Measurements from ENCODE around the gene TRIM34. TPM values are rescaled to one million over a fixed set of nuclear protein-coding genes. Genes with fewer than 3 reads are reported as not detected.
"Not testable (repeated sequence)": the region's sequence is repeated elsewhere in the genome, so short reads cannot be mapped to it uniquely, and the experiment has no call there.

TRIM34 gene
- total RNA-seq, 4 donors from 2014 or later: 2.9 to 7.4 (median 6.2) TPM

GRCh38 chr11:5666402-5666793 lies 41.6 kb downstream of the TRIM34 start:
- intact Hi-C loops (cut with DNase I): no loop called here
- Histone ChIP-seq H3K27ac (no peak overlapping the region), H3K36me3 (peaks cover 5 to 95% (median 10%) of the 10 kb centered on the region in 3 donors), H3K27me3 (no peaks in the 10 kb centered on the region), H3K4me1 (no peaks in the 10 kb centered on the region), H3K9me3 (no peaks in the 10 kb centered on the region), H3K4me3 (no peak overlapping the region)
- WGBS, 2 donors: 79 to 91% methylated on average over 6 of the region's 6 CpGs
- TF ChIP-seq CTCF (IDR thresholded peaks at IDR 0.05) (no peak), POLR2A (IDR thresholded peaks at IDR 0.05) (no peak)
- DNase-seq: no peak

- no peak for DNase-seq
- Histone ChIP-seq H3K4me1 (no peaks in the 10 kb centered on the region), H3K9me3 (no peaks in the 10 kb centered on the region), H3K27ac (no peak overlapping the region), H3K27me3 (no peaks in the 10 kb centered on the region), H3K36me3 (peaks cover 0 to 65% (median 10%) of the 10 kb centered on the region in 3 donors), H3K4me3 (no peak overlapping the region)
- intact Hi-C loops (cut with DNase I): no loop called here
- TF ChIP-seq POLR2A (IDR thresholded peaks at IDR 0.05): no peak
- no peak for TF ChIP-seq CTCF (IDR thresholded peaks at IDR 0.05)
Measured at GRCh38 chr11:5671831-5672230, 47.0 kb downstream of the TRIM34 start.

GRCh38 chr11:5674391-5674790 lies 49.6 kb downstream of the TRIM34 start:
- Histone ChIP-seq H3K4me1 (no peaks in the 10 kb centered on the region), H3K36me3 (peaks cover 0 to 60% (median 4%) of the 10 kb centered on the region in 3 donors), H3K9me3 (no peaks in the 10 kb centered on the region), H3K27ac (no peak overlapping the region), H3K27me3 (no peaks in the 10 kb centered on the region), H3K4me3 (no peak overlapping the region)
- DNase-seq: no peak
- TF ChIP-seq CTCF (IDR thresholded peaks at IDR 0.05): no peak
- no peak for TF ChIP-seq POLR2A (IDR thresholded peaks at IDR 0.05)
- WGBS, 2 donors: 93 to 95% methylated on average over 4 of the region's 4 CpGs
- intact Hi-C loops (cut with DNase I): no loop called here

GRCh38 chr11:5679811-5680210 lies 55.0 kb downstream of the TRIM34 start:
- no peak overlapping the region for H3K4me3 ChIP-seq
- no peaks in the 10 kb centered on the region for H3K9me3 ChIP-seq
- no peak for DNase-seq
- H3K4me1 ChIP-seq: peaks cover 9 to 25% (median 10%) of the 10 kb centered on the region in 3 donors
- TF ChIP-seq CTCF (IDR thresholded peaks at IDR 0.05) (no peak), POLR2A (IDR thresholded peaks at IDR 0.05) (no peak)
- intact Hi-C loops (cut with DNase I): loop anchor here (5.0 kb wide), 1 partner anchor 78 kb away; no protein-coding TSS in a partner anchor
- H3K27ac ChIP-seq: no peak overlapping the region
- H3K27me3 ChIP-seq: no peaks in the 10 kb centered on the region
- H3K36me3 ChIP-seq: peaks cover 0 to 37% (median 0%) of the 10 kb centered on the region in 3 donors
- WGBS, 2 donors: 85 to 95% methylated on average over 6 to 7 of the region's 7 CpGs

- H3K27me3 ChIP-seq, DNase-seq, H3K27ac ChIP-seq, H3K4me3 ChIP-seq, H3K9me3 ChIP-seq: not testable (repeated sequence)
- WGBS, 2 donors: 76 to 91% methylated on average over 3 to 13 of the region's 33 CpGs
- Histone ChIP-seq H3K36me3 (peaks cover 0 to 24% (median 0%) of the 10 kb centered on the region in 3 donors), H3K4me1 (peaks cover 9 to 31% (median 14%) of the 10 kb centered on the region in 3 donors)
- intact Hi-C loops (cut with DNase I): loop anchor here (5.0 kb wide), 1 partner anchor 81 kb away; no protein-coding TSS in a partner anchor
Measured at GRCh38 chr11:5682890-5683441, 58.2 kb downstream of the TRIM34 start.

- not testable (repeated sequence) for H3K27me3 ChIP-seq, H3K9me3 ChIP-seq, DNase-seq
- intact Hi-C loops (cut with DNase I): loop anchor here (5.0 kb wide), 1 partner anchor 81 kb away; no protein-coding TSS in a partner anchor
- H3K27ac ChIP-seq: peak overlapping the region; percentile 86 to 96 (median 94)
- peaks cover 11 to 34% (median 14%) of the 10 kb centered on the region in 3 donors for H3K4me1 ChIP-seq
- H3K4me3 ChIP-seq: peak overlapping the region; percentile 36 to 66 (median 50)
- WGBS, 2 donors: 73 to 84% methylated on average over 2 to 5 of the region's 7 CpGs
- H3K36me3 ChIP-seq: peaks cover 0 to 18% (median 0%) of the 10 kb centered on the region in 3 donors
Measured at GRCh38 chr11:5683620-5684019, 58.8 kb downstream of the TRIM34 start.

All from esophagus squamous epithelium (tissue), 5 donors.